ENCODE measurements around the gene IPO11.

GRCh38 chr5:62581836-62582597, 169.5 kb downstream of the IPO11 start:
- TF ChIP-seq POLR2A (IDR thresholded peaks at IDR 0.05) (no peak), CTCF (IDR thresholded peaks at IDR 0.05 in 4 of 5, conservative IDR thresholded peaks at IDR 0.05 in 1 of 5) (no peak)
